Neuronal stem cell (in vitro differentiated cells): ENCODE measurements around the gene STK11IP.

Source experiments
- DNase-seq: peaks from one replicate; pipeline ENCODE4 v3.0.0-alpha.2; 2013; ENCODE audit warnings: low spot score
- H2AFZ ChIP-seq: one replicate; pipeline ENCODE4 v1.6.1; 2013; ENCODE audit warnings: mild to moderate bottlenecking, low read length, inconsistent platforms
- H2AK5ac ChIP-seq: 2 replicates; pipeline ENCODE4 v1.6.1; 2013; ENCODE audit warnings: low read depth, mild to moderate bottlenecking, inconsistent platforms, low read length, moderate library complexity, mixed read lengths
- H2BK120ac ChIP-seq: 2 replicates; pipeline ENCODE4 v1.6.1; 2013; ENCODE audit warnings: low read depth, mild to moderate bottlenecking, inconsistent platforms, low read length, moderate library complexity, mixed read lengths
- H2BK12ac ChIP-seq: one replicate; pipeline ENCODE4 v1.6.1; 2013; ENCODE audit warnings: low read length, inconsistent platforms
- H2BK15ac ChIP-seq: 2 replicates; pipeline ENCODE4 v1.6.1; 2013; ENCODE audit warnings: mild to moderate bottlenecking, low read length, inconsistent platforms, mixed read lengths
- H2BK5ac ChIP-seq: one replicate; pipeline ENCODE4 v1.6.1; 2013; ENCODE audit warnings: inconsistent platforms, mild to moderate bottlenecking, low read length, moderate library complexity
- H3K14ac ChIP-seq: one replicate; pipeline ENCODE4 v1.6.1; 2013; ENCODE audit warnings: low read length, inconsistent platforms
- H3K18ac ChIP-seq: 2 replicates; pipeline ENCODE4 v1.6.1; 2013; ENCODE audit warnings: low read length, inconsistent platforms
- H3K23ac ChIP-seq: 2 replicates; pipeline ENCODE4 v1.6.1; 2013; ENCODE audit warnings: low read depth, mild to moderate bottlenecking, mixed read lengths, low read length, inconsistent platforms; ENCODE audit not compliant: poor library complexity
- H3K27ac ChIP-seq: replicated peaks from 3 replicates; pipeline ENCODE4 v1.5.1; 2013; ENCODE audit warnings: low read length, inconsistent platforms
- H3K27me3 ChIP-seq, 3 experiments: 2 replicates each; pipeline ENCODE4 v1.6.1; 2013; ENCODE audit warnings: low read length in 3 of 3, mild to moderate bottlenecking in 2 of 3, inconsistent platforms in 1 of 3, low read depth in 1 of 3, mixed read lengths in 1 of 3, moderate library complexity in 1 of 3; ENCODE audit not compliant: control insufficient read depth in 3 of 3, insufficient read depth in 3 of 3
- H3K36me3 ChIP-seq, 2 donors: replicated peaks in 1 of 2; 2 replicates each; pipeline ENCODE4 v1.6.1; 2013; ENCODE audit warnings: low read length in 2 of 2; ENCODE audit not compliant: control insufficient read depth in 2 of 2, insufficient read depth in 2 of 2
- H3K4ac ChIP-seq: 2 replicates; pipeline ENCODE4 v1.6.1; 2013; ENCODE audit warnings: inconsistent platforms, mild to moderate bottlenecking, low read length, moderate library complexity
- H3K4me1 ChIP-seq, 2 donors: 1 replicate in 1 of 2; 2 replicates in 1 of 2; pipeline ENCODE4 v1.6.1; 2013; ENCODE audit warnings: low read length in 2 of 2, low read depth in 1 of 2; ENCODE audit not compliant: control insufficient read depth in 2 of 2, insufficient read depth in 1 of 2
- H3K4me2 ChIP-seq: one replicate; pipeline ENCODE4 v1.6.1; 2013; ENCODE audit warnings: mild to moderate bottlenecking, low read length, inconsistent platforms; ENCODE audit not compliant: insufficient read depth, poor library complexity, severe bottlenecking
- H3K4me3 ChIP-seq, 2 donors: 2 replicates each; pipeline ENCODE4 v1.5.1; 2013; ENCODE audit warnings: low read length in 2 of 2, mild to moderate bottlenecking in 2 of 2, inconsistent platforms in 1 of 2, moderate library complexity in 1 of 2
- H3K79me1 ChIP-seq: one replicate; pipeline ENCODE4 v1.6.1; 2013; ENCODE audit warnings: low read depth, mild to moderate bottlenecking, inconsistent platforms, low read length, moderate library complexity
- H3K9ac ChIP-seq: one replicate; pipeline ENCODE4 v1.6.1; 2013; ENCODE audit warnings: mild to moderate bottlenecking, low read depth, low read length, inconsistent platforms; ENCODE audit not compliant: poor library complexity
- H3K9me3 ChIP-seq, 2 donors: replicated peaks in 1 of 2; 2 replicates each; pipeline versions ENCODE3 to v1.6.1; 2013; ENCODE audit warnings: low read length in 2 of 2, mild to moderate bottlenecking in 2 of 2, inconsistent platforms in 1 of 2, low read depth in 1 of 2, mixed read lengths in 1 of 2, moderate library complexity in 1 of 2; ENCODE audit not compliant: control insufficient read depth in 2 of 2, insufficient read depth in 1 of 2
- H4K8ac ChIP-seq: one replicate; pipeline ENCODE4 v1.6.1; 2013; ENCODE audit warnings: low read depth, mild to moderate bottlenecking, inconsistent platforms, low read length, moderate library complexity
- H4K91ac ChIP-seq: one replicate; pipeline ENCODE4 v1.6.1; 2013; ENCODE audit warnings: low read length, low read depth, mild to moderate bottlenecking, inconsistent platforms; ENCODE audit not compliant: poor library complexity
- WGBS, 2 donors: extraction: QIAGEN DNeasy Blood & Tissue Kit; methylation state at CpG; one replicate each; pipeline ENCODE4 v1.1.7; 2013; ENCODE audit warnings: missing lambda C conversion rate in 2 of 2, mixed read lengths in 1 of 2; ENCODE audit not compliant: insufficient read length in 2 of 2, insufficient replicate concordance in 1 of 2; ENCODE audit errors: extremely low coverage in 2 of 2; 5-methylcytosine and 5-hydroxymethylcytosine counted together

The STK11IP gene

GRCh38 chr2:219551441-219552381 is 45.9 kb upstream of the STK11IP start:
- H3K79me1 ChIP-seq: peaks cover 10% of the 10 kb centered on the region
- H3K9me3 ChIP-seq: peaks cover 0 to 3% of the 10 kb centered on the region in 2 donors
- DNase-seq: no peak
- peak overlapping the region; percentile 79 for H3K9ac ChIP-seq
- no peak overlapping the region for H3K4ac ChIP-seq
- H3K36me3 ChIP-seq: peaks cover 11 to 40% of the 10 kb centered on the region in 2 donors
- H3K4me1 ChIP-seq: peaks cover 9 to 10% of the 10 kb centered on the region in 2 donors
- H3K4me2 ChIP-seq: peak overlapping the region; percentile 100
- H3K23ac ChIP-seq: peak overlapping the region; percentile 80
- WGBS, 2 donors: no CpG with 5 or more reads among the region's 54 CpGs
- no peak overlapping the region for H3K27ac ChIP-seq
- H3K4me3 ChIP-seq: peak overlapping the region; percentile 78 to 85
- H3K18ac ChIP-seq: peak overlapping the region; percentile 97
- peak overlapping the region; percentile 89 for H3K14ac ChIP-seq
- peak overlapping the region; percentile 39 for H2BK5ac ChIP-seq
- H2BK120ac ChIP-seq: no peak overlapping the region
- H4K8ac ChIP-seq: peak overlapping the region; percentile 45
- H2AK5ac ChIP-seq: peak overlapping the region; percentile 84
- no peak overlapping the region for H2BK12ac ChIP-seq
- H2AFZ ChIP-seq: peak overlapping the region; percentile 99
- peak overlapping the region; percentile 85 for H2BK15ac ChIP-seq
- no peak overlapping the region for H4K91ac ChIP-seq
- H3K27me3 ChIP-seq: peaks cover 0 to 23% (median 0%) of the 10 kb centered on the region in 3 experiments

GRCh38 chr2:219552382-219553167 is 45.1 kb upstream of the STK11IP start:
- Histone ChIP-seq H2BK12ac (no peak overlapping the region), H3K14ac (no peak overlapping the region), H2BK15ac (peak overlapping the region; percentile 85), H3K9ac (peak overlapping the region; percentile 92), H3K4me1 (peaks cover 9 to 10% of the 10 kb centered on the region in 2 donors), H3K18ac (peak overlapping the region; percentile 97), H3K9me3 (peaks cover 0 to 3% of the 10 kb centered on the region in 2 donors), H3K27ac (peak overlapping the region; percentile 77), H2AFZ (peak overlapping the region; percentile 99), H4K91ac (no peak overlapping the region), H3K27me3 (peaks cover 0 to 23% (median 0%) of the 10 kb centered on the region in 3 experiments), H2BK5ac (no peak overlapping the region), H2AK5ac (no peak overlapping the region), H3K4me3 (peak overlapping the region; percentile 78 to 90), H3K4ac (no peak overlapping the region), H2BK120ac (no peak overlapping the region), H3K4me2 (peak overlapping the region; percentile 100), H3K79me1 (peaks cover 10% of the 10 kb centered on the region), H3K36me3 (peaks cover 11 to 43% of the 10 kb centered on the region in 2 donors), H4K8ac (no peak overlapping the region), H3K23ac (peak overlapping the region; percentile 91)
- DNase-seq: peak; percentile 89
- no CpG with 5 or more reads among the region's 99 CpGs for WGBS, 2 donors

- Histone ChIP-seq H3K4me1 (peaks cover 9 to 10% of the 10 kb centered on the region in 2 donors), H4K8ac (no peak overlapping the region), H3K4me3 (peak overlapping the region; percentile 78 to 90), H3K27ac (no peak overlapping the region), H2BK5ac (no peak overlapping the region), H3K36me3 (peaks cover 11 to 42% of the 10 kb centered on the region in 2 donors), H3K14ac (no peak overlapping the region), H2AFZ (peak overlapping the region; percentile 99), H3K23ac (peak overlapping the region; percentile 91), H2AK5ac (no peak overlapping the region), H2BK15ac (no peak overlapping the region), H3K9ac (peak overlapping the region; percentile 92), H4K91ac (no peak overlapping the region), H2BK12ac (no peak overlapping the region), H3K9me3 (peaks cover 0 to 3% of the 10 kb centered on the region in 2 donors), H3K18ac (peak overlapping the region; percentile 92), H2BK120ac (no peak overlapping the region), H3K79me1 (peaks cover 10% of the 10 kb centered on the region), H3K27me3 (peaks cover 0 to 23% (median 0%) of the 10 kb centered on the region in 3 experiments), H3K4me2 (peak overlapping the region; percentile 100), H3K4ac (no peak overlapping the region)
- WGBS, 2 donors: no CpG with 5 or more reads among the region's 7 CpGs
- no peak for DNase-seq
These were observed 44.6 kb upstream of the STK11IP start for GRCh38 chr2:219553168-219553417.
